ENCODE results near the gene PPP1R1C. TPM values are rescaled to one million over a fixed set of nuclear protein-coding genes. Genes with fewer than 3 reads are reported as not detected.

The PPP1R1C gene
- total RNA-seq, 2 donors from 2014 or later: 7.3 TPM; not detected in 1

- WGBS, 2 donors: 40 to 59% methylated on average over 2 of the region's 2 CpGs
- ATAC-seq: no peak
- Histone ChIP-seq H3K4me3 (no peak overlapping the region), H3K27me3 (no peaks in the 10 kb centered on the region), H3K4me1 (no peaks in the 10 kb centered on the region), H3K9me3 (no peaks in the 10 kb centered on the region), H3K27ac (no peak overlapping the region), H3K36me3 (replicated peaks in 1 of 2; ENCODE audit: insufficient read depth in 1 of 2, low read depth in 2 of 2) (no peaks in the 10 kb centered on the region)
- DNase-seq: no peak
- TF ChIP-seq, protein P1, sequence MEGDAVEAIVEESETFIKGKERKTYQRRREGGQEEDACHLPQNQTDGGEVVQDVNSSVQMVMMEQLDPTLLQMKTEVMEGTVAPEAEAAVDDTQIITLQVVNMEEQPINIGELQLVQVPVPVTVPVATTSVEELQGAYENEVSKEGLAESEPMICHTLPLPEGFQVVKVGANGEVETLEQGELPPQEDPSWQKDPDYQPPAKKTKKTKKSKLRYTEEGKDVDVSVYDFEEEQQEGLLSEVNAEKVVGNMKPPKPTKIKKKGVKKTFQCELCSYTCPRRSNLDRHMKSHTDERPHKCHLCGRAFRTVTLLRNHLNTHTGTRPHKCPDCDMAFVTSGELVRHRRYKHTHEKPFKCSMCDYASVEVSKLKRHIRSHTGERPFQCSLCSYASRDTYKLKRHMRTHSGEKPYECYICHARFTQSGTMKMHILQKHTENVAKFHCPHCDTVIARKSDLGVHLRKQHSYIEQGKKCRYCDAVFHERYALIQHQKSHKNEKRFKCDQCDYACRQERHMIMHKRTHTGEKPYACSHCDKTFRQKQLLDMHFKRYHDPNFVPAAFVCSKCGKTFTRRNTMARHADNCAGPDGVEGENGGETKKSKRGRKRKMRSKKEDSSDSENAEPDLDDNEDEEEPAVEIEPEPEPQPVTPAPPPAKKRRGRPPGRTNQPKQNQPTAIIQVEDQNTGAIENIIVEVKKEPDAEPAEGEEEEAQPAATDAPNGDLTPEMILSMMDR (IDR thresholded peaks at IDR 0.05): no peak
- no peak for TF ChIP-seq POLR2A (IDR thresholded peaks at IDR 0.05)
- intact Hi-C loops (cut with DNase I): no loop called here
These were observed 112.0 kb downstream of the PPP1R1C start for GRCh38 chr2:182097571-182098164.

DNA sequence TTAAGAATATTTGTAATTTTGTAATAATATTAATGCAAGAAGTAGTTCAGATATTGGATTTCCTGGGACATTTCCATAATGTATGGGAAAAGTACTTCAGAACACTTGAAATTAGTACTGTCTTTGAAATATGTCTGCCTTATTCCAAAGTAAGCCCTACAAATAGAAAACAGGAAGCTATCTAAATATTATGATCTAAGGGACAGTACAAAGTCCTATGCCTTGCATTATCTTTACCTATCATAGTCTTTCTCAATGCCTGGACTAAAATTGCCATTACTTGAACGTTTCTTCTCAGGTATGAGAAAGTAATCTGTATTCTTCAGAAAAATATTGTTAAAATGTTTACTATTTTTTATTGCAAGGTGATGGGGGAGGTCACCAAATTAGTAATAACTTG, 113.0 kb downstream of the PPP1R1C start:
- no peaks in the 10 kb centered on the region for H3K27me3 ChIP-seq
- ATAC-seq (no peak), DNase-seq (no peak)
- no peaks in the 10 kb centered on the region for H3K9me3 ChIP-seq
- no peaks in the 10 kb centered on the region for H3K4me1 ChIP-seq
- intact Hi-C loops (cut with DNase I): no loop called here
- no peak overlapping the region for H3K27ac ChIP-seq
- H3K36me3 ChIP-seq (replicated peaks in 1 of 2; ENCODE audit: insufficient read depth in 1 of 2, low read depth in 2 of 2): no peaks in the 10 kb centered on the region
- WGBS, 2 donors: 50 to 63% methylated on average over 1 of the region's 1 CpG
- no peak overlapping the region for H3K4me3 ChIP-seq
- TF ChIP-seq POLR2A (IDR thresholded peaks at IDR 0.05): no peak

- no peaks in the 10 kb centered on the region for H3K9me3 ChIP-seq
- DNase-seq (no peak), ATAC-seq (no peak)
- no peaks in the 10 kb centered on the region for H3K36me3 ChIP-seq (replicated peaks in 1 of 2; ENCODE audit: insufficient read depth in 1 of 2, low read depth in 2 of 2)
- no peak overlapping the region for H3K4me3 ChIP-seq
- no peaks in the 10 kb centered on the region for H3K27me3 ChIP-seq
- intact Hi-C loops (cut with DNase I): no loop called here
- H3K27ac ChIP-seq: no peak overlapping the region
- no peaks in the 10 kb centered on the region for H3K4me1 ChIP-seq
- TF ChIP-seq POLR2A (IDR thresholded peaks at IDR 0.05): no peak
- TF ChIP-seq, protein P1 (IDR thresholded peaks at IDR 0.05): peak in 1 of 7 experiments; percentile 11
These were observed 115.6 kb downstream of the PPP1R1C start for GRCh38 chr2:182101263-182101662.

DNA sequence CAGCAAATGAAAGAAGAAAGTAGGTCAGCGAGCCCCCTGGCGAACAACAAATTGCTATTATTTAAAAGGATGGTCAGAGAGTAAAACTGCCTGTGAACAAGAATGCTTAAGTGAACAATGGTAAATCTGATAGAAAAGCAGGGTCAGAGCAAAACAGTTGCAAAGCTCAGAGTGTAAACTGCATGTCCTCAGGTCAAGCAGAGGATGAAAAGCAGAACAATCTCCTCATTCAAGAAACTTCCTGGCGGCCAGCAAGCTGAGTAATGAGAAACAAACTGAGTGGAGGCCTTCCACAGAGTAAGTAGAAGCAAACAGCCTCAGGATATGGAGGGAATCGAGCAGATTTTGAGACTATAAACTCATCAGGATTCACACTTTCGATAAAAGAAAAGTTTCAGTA, 117.9 kb downstream of the PPP1R1C start:
- no peak overlapping the region for H3K27ac ChIP-seq
- 76 to 78% methylated on average over 5 of the region's 5 CpGs for WGBS, 2 donors
- no peak overlapping the region for H3K4me3 ChIP-seq
- H3K36me3 ChIP-seq (replicated peaks in 1 of 2; ENCODE audit: insufficient read depth in 1 of 2, low read depth in 2 of 2): no peaks in the 10 kb centered on the region
- H3K4me1 ChIP-seq: no peaks in the 10 kb centered on the region
- H3K27me3 ChIP-seq: no peaks in the 10 kb centered on the region
- no peaks in the 10 kb centered on the region for H3K9me3 ChIP-seq
- no peak for ATAC-seq
- intact Hi-C loops (cut with DNase I): no loop called here
- no peak for DNase-seq
- TF ChIP-seq POLR2A (IDR thresholded peaks at IDR 0.05): no peak
- TF ChIP-seq, protein P1 (IDR thresholded peaks at IDR 0.05): no peak

DNA sequence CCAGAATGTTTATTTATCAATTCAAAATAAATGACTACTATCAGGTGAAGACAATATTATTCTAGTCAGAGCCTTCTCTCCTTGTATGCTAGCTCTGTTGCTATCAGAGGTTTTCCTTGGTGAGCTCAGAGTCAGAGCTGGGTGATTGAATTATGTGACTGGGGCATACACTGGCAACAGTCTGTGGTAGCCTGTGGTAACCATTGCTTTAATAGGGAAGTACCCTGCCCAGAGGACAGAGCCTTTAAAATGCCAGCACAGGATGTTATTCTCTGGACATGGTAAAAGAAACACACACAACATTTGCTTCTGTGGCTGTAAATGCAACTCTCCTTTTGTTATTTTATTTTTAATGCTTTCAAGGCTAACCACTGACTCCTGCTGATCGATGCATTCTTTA, 124.7 kb downstream of the PPP1R1C start:
- Histone ChIP-seq H3K4me3 (no peak overlapping the region), H3K27me3 (no peaks in the 10 kb centered on the region), H3K9me3 (no peaks in the 10 kb centered on the region), H3K4me1 (peaks cover 6% of the 10 kb centered on the region), H3K36me3 (replicated peaks in 1 of 2; ENCODE audit: insufficient read depth in 1 of 2, low read depth in 2 of 2) (no peaks in the 10 kb centered on the region), H3K27ac (no peak overlapping the region)
- 36 to 50% methylated on average over 1 of the region's 1 CpG for WGBS, 2 donors
- ATAC-seq (no peak), DNase-seq (no peak)
- no peak for TF ChIP-seq POLR2A (IDR thresholded peaks at IDR 0.05)
- intact Hi-C loops (cut with DNase I): no loop called here

GRCh38 chr2:182113334-182113733, 127.7 kb downstream of the PPP1R1C start:
- intact Hi-C loops (cut with DNase I): no loop called here

More at GRCh38 chr2:182113334-182113733, 127.7 kb downstream of the PPP1R1C start:
- 76% methylated on average over 3 of the region's 3 CpGs for WGBS, 2 donors
- Histone ChIP-seq H3K27me3 (no peaks in the 10 kb centered on the region), H3K36me3 (replicated peaks in 1 of 2; ENCODE audit: insufficient read depth in 1 of 2, low read depth in 2 of 2) (no peaks in the 10 kb centered on the region), H3K27ac (no peak overlapping the region), H3K4me3 (no peak overlapping the region), H3K4me1 (peaks cover 6% of the 10 kb centered on the region), H3K9me3 (no peaks in the 10 kb centered on the region)
- DNase-seq: no peak
- no peak for ATAC-seq
- TF ChIP-seq, protein P1 (IDR thresholded peaks at IDR 0.05): no peak
- no peak for TF ChIP-seq POLR2A (IDR thresholded peaks at IDR 0.05)
